Left renal cortex interstitium (tissue), 4 donors: Measurements from ENCODE around the gene NUDT3. TPM values are rescaled to one million over a fixed set of nuclear protein-coding genes. Genes with fewer than 3 reads are reported as not detected.
A peak's percentile ranks its signal among the peaks of the same experiment; 100 is the strongest.
"Not testable (repeated sequence)": the region's sequence is repeated elsewhere in the genome, so short reads cannot be mapped to it uniquely, and the experiment has no call there.

Source experiments
- DNase-seq, 4 donors: peaks; one replicate each; pipeline ENCODE4 v3.0.0-alpha.2; 2013; ENCODE audit warnings: low read depth in 4 of 4, low spot score in 2 of 4, missing footprints in 1 of 4
- polyA plus RNA-seq, 4 donors: library from polyadenylated mRNA; unstranded; fragments of 120-200 nt; gene quantifications; one replicate each; pipeline ENCODE4 v1.2.1, GENCODE V29; 2013; ENCODE audit not compliant: insufficient read length in 4 of 4

Gene NUDT3
- polyA plus RNA-seq, result 10 to 100 TPM; 14.8 to 28.1 (median 21.9) TPM

- peak; percentile 87 to 96 (median 96) for DNase-seq
These were observed at the start of gene NUDT3 for GRCh38 chr6:34392497-34393190. Gene NUDT3, minus strand, starts transcription at chr6:34392669. Its CDS starts 307 bp downstream, at chr6:34392362.

- DNase-seq, result no peak
These were observed 49.1 kb upstream of the NUDT3 start for GRCh38 chr6:34441526-34441925.

- no peak for DNase-seq
These were observed 47.0 kb upstream of the NUDT3 start for GRCh38 chr6:34439442-34439841.

- DNase-seq, result no peak
These were observed 46.2 kb upstream of the NUDT3 start for GRCh38 chr6:34438705-34439104.

GRCh38 chr6:34437644-34437970, 45.1 kb upstream of the NUDT3 start:
- DNase-seq, result no peak

GRCh38 chr6:34436803-34437643, 44.6 kb upstream of the NUDT3 start:
- no peak for DNase-seq

- no peak for DNase-seq
These were observed 43.4 kb upstream of the NUDT3 start for GRCh38 chr6:34435916-34436315.

GRCh38 chr6:34425498-34426410, 33.3 kb upstream of the NUDT3 start, which contains the start of gene RPS10:
Gene RPS10, minus strand, starts transcription at chr6:34426069. Its CDS starts 848 bp downstream, at chr6:34425221.
- peak; percentile 82 to 92 (median 87) for DNase-seq

- DNase-seq, result no peak
These were observed 32.6 kb upstream of the NUDT3 start for GRCh38 chr6:34425132-34425497.

- no peak for DNase-seq
These were observed 32.0 kb upstream of the NUDT3 start for GRCh38 chr6:34424200-34425131.

- no peak for DNase-seq
These were observed 30.8 kb upstream of the NUDT3 start for GRCh38 chr6:34423254-34423653.

- no peak for DNase-seq
These were observed 25.9 kb upstream of the NUDT3 start for GRCh38 chr6:34418367-34418766.

GRCh38 chr6:34416877-34417371, 24.5 kb upstream of the NUDT3 start:
- no peak for DNase-seq

GRCh38 chr6:34414999-34415858, 22.8 kb upstream of the NUDT3 start:
- DNase-seq, result peak in 2 of 4 donors; percentile 11 to 24

- no peak for DNase-seq
These were observed 20.3 kb upstream of the NUDT3 start for GRCh38 chr6:34412643-34413214.

- DNase-seq, result no peak
These were observed 19.5 kb upstream of the NUDT3 start for GRCh38 chr6:34412016-34412415.

GRCh38 chr6:34407915-34408314, 15.4 kb upstream of the NUDT3 start:
- not testable (repeated sequence) for DNase-seq

GRCh38 chr6:34396518-34396917, 4.0 kb upstream of the NUDT3 start:
- no peak for DNase-seq
